GM12865 (cell line): ENCODE data around the gene ABL1.

Experiments used
- DNase-seq: peaks from one replicate; pipeline ENCODE4 v3.0.0; 2010; ENCODE audit warnings: low read depth
- H3K4me3 ChIP-seq: 2 replicates; pipeline ENCODE4 v1.5.1; 2011; ENCODE audit warnings: mild to moderate bottlenecking, low read depth, low read length, control low read depth
- TF ChIP-seq, protein P1 (sequence below): IDR thresholded peaks from 2 replicates; pipeline ENCODE4 v1.5.1; 2011; ENCODE audit warnings: low read length, control low read depth, low read depth, inconsistent platforms; ENCODE audit not compliant: insufficient read depth; ENCODE audit errors: missing control alignments

Gene ABL1

GRCh38 chr9:130856474-130856873 lies 21.4 kb downstream of the ABL1 start:
- no peak overlapping the region for H3K4me3 ChIP-seq
- TF ChIP-seq, protein P1, sequence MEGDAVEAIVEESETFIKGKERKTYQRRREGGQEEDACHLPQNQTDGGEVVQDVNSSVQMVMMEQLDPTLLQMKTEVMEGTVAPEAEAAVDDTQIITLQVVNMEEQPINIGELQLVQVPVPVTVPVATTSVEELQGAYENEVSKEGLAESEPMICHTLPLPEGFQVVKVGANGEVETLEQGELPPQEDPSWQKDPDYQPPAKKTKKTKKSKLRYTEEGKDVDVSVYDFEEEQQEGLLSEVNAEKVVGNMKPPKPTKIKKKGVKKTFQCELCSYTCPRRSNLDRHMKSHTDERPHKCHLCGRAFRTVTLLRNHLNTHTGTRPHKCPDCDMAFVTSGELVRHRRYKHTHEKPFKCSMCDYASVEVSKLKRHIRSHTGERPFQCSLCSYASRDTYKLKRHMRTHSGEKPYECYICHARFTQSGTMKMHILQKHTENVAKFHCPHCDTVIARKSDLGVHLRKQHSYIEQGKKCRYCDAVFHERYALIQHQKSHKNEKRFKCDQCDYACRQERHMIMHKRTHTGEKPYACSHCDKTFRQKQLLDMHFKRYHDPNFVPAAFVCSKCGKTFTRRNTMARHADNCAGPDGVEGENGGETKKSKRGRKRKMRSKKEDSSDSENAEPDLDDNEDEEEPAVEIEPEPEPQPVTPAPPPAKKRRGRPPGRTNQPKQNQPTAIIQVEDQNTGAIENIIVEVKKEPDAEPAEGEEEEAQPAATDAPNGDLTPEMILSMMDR, result no peak
- DNase-seq, result no peak

GRCh38 chr9:130857864-130858738 lies 23.0 kb downstream of the ABL1 start:
- TF ChIP-seq, protein P1, result no peak
- H3K4me3 ChIP-seq, result no peak overlapping the region
- no peak for DNase-seq

GRCh38 chr9:130858739-130859705 lies 24.0 kb downstream of the ABL1 start:
- H3K4me3 ChIP-seq, result no peak overlapping the region

GRCh38 chr9:130860458-130861316 lies 25.6 kb downstream of the ABL1 start:
- H3K4me3 ChIP-seq, result no peak overlapping the region
- DNase-seq, result no peak
- TF ChIP-seq, protein P1, result no peak

More at GRCh38 chr9:130858739-130859705, 24.0 kb downstream of the ABL1 start:
- no peak for DNase-seq
- TF ChIP-seq, protein P1, result no peak

DNA sequence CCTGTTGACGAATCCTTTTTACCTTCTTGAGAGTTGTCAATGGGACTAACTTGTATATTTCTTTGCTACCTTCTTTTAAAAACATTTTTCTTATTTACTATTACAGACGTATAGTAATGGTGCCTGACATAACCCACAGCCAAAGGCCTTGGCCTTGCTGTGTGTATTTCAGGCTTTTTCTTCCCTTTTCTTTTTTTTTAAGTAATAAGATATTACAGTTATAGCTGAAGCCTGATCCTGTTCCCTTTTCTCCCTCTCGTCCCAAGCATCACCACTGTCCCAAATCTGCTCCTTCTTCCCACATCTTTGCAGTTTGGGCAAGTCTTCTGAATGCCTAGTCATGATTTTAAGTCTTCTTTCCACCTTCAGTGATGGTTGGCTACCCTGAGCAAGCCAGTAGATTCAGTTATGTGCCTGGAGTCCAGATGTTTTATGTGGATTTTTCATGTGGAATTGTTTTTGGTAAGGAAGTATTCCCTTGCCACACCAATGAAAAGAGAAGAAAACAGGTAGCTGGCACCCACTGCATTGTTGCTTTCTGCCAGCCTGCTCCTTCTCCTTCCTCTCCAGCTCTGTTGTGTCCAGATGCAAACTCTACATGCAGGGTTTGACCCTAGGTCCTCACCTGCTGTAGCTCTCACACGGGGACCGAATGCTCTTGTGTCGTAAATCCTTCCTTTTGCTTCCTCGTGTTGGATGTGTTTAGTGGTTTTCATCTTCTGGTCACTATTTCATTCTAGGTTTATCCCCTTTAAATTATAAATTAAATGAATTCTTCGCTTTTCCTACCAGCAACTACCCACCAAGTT lies 26.5 kb downstream of the ABL1 start:
- TF ChIP-seq, protein P1, result no peak
- DNase-seq, result no peak
- H3K4me3 ChIP-seq, result no peak overlapping the region
